GM12878 (cell line): ENCODE measurements around the gene CMTM3.

ENCODE experiments used
- ATF7 ChIP-seq: fragments of 450-650 bp; IDR thresholded peaks from 2 replicates; pipeline ENCODE4 v1.6.1; 2016; ENCODE audit warnings: low read depth, mild to moderate bottlenecking
- CTCF ChIP-seq, 3 experiments: IDR thresholded peaks in 2 of 3; conservative IDR thresholded peaks in 1 of 3; 2 replicates each; pipeline ENCODE4 v1.5.1; 2011; ENCODE audit warnings: low read depth in 3 of 3, low read length in 3 of 3, mild to moderate bottlenecking in 3 of 3, control low read depth in 2 of 3, moderate library complexity in 2 of 3, inconsistent platforms in 1 of 3, mixed read lengths in 1 of 3; ENCODE audit not compliant: control insufficient read depth in 2 of 3, insufficient read depth in 1 of 3; ENCODE audit errors: extremely low read depth in 1 of 3
- POLR2A ChIP-seq: IDR thresholded peaks from 2 replicates; pipeline ENCODE4 v1.6.1; 2011; ENCODE audit warnings: low read depth, mild to moderate bottlenecking, low read length
- POLR2AphosphoS5 ChIP-seq: IDR thresholded peaks from 2 replicates; pipeline ENCODE4 v1.6.1; 2011; ENCODE audit warnings: mild to moderate bottlenecking, low read length, inconsistent platforms
- SIX5 ChIP-seq: IDR thresholded peaks from 2 replicates; pipeline ENCODE4 v1.6.1; 2011; ENCODE audit warnings: mild to moderate bottlenecking, low read depth, low read length, moderate library complexity; ENCODE audit not compliant: severe bottlenecking
- SPI1 ChIP-seq: IDR thresholded peaks from 2 replicates; pipeline ENCODE4 v1.6.1; 2011; ENCODE audit warnings: low read depth, mild to moderate bottlenecking, low read length, moderate library complexity, borderline replicate concordance; ENCODE audit not compliant: insufficient read depth
- SREBF1 ChIP-seq: IDR thresholded peaks from 2 replicates; pipeline ENCODE4 v1.6.1; 2012; ENCODE audit warnings: mild to moderate bottlenecking, low read length
- ZBTB33 ChIP-seq: fragments of 450-650 bp; IDR thresholded peaks from 2 replicates; pipeline ENCODE4 v1.6.1; 2017; ENCODE audit warnings: mild to moderate bottlenecking

- no peak for TF ChIP-seq ATF7
- TF ChIP-seq ZBTB33: no peak
- TF ChIP-seq SREBF1: no peak
- no peak for TF ChIP-seq CTCF (IDR thresholded peaks at IDR 0.05 in 2 of 3, conservative IDR thresholded peaks at IDR 0.05 in 1 of 3; ENCODE audit: control insufficient read depth in 2 of 3, extremely low read depth in 1 of 3, insufficient read depth in 1 of 3, low read depth in 3 of 3, low read length in 3 of 3)
- TF ChIP-seq POLR2A: no peak
- TF ChIP-seq POLR2AphosphoS5: no peak
- TF ChIP-seq SPI1: no peak
- TF ChIP-seq SIX5: no peak
These were observed 23.8 kb upstream of the CMTM3 start for GRCh38 chr16:66580605-66581209.
